ENCODE measurements around the gene ANKS3. TPM values are rescaled to one million over a fixed set of nuclear protein-coding genes. Genes with fewer than 3 reads are reported as not detected.

The ANKS3 gene
- total RNA-seq, 4 donors from 2014 or later = 9.4 to 22.7 (median 11.5) TPM

GRCh38 chr16:4691666-4692412 lies 42.2 kb downstream of the ANKS3 start:
- intact Hi-C loops (cut with DNase I) = loop anchor here (10.0 kb wide), 1 partner anchor 263 kb away; the partner anchor contains the start of gene SEC14L5
- TF ChIP-seq CTCF (IDR thresholded peaks at IDR 0.05) (no peak), POLR2A (IDR thresholded peaks at IDR 0.05) (no peak)
- DNase-seq = no peak
- Histone ChIP-seq H3K9me3 (no peaks in the 10 kb centered on the region), H3K4me3 (no peak overlapping the region), H3K4me1 (peaks cover 18 to 55% (median 25%) of the 10 kb centered on the region in 3 donors), H3K27me3 (no peaks in the 10 kb centered on the region), H3K27ac (no peak overlapping the region), H3K36me3 (peaks cover 5 to 62% (median 12%) of the 10 kb centered on the region in 3 donors)
- WGBS, 2 donors = 76 to 82% methylated on average over 3 to 4 of the region's 20 CpGs

- 63 to 65% methylated on average over 3 to 15 of the region's 19 CpGs for WGBS, 2 donors
- no peak for DNase-seq
- H3K9me3 ChIP-seq = no peaks in the 10 kb centered on the region
- intact Hi-C loops (cut with DNase I) = loop anchor here (10.0 kb wide), 1 partner anchor 264 kb away; the partner anchor contains the start of gene SEC14L5
- TF ChIP-seq CTCF (IDR thresholded peaks at IDR 0.05) (no peak), POLR2A (IDR thresholded peaks at IDR 0.05) (no peak)
- no peak overlapping the region for H3K4me3 ChIP-seq
- peaks cover 18 to 48% (median 25%) of the 10 kb centered on the region in 3 donors for H3K4me1 ChIP-seq
- H3K36me3 ChIP-seq = peaks cover 5 to 62% (median 7%) of the 10 kb centered on the region in 3 donors
- no peak overlapping the region for H3K27ac ChIP-seq
- no peaks in the 10 kb centered on the region for H3K27me3 ChIP-seq
Observed at GRCh38 chr16:4690946-4691665, 43.0 kb downstream of the ANKS3 start.

- Histone ChIP-seq H3K9me3 (no peaks in the 10 kb centered on the region), H3K4me3 (no peak overlapping the region), H3K27ac (no peak overlapping the region), H3K4me1 (peaks cover 16 to 38% (median 25%) of the 10 kb centered on the region in 3 donors), H3K36me3 (peaks cover 7 to 62% (median 14%) of the 10 kb centered on the region in 3 donors), H3K27me3 (no peaks in the 10 kb centered on the region)
- no peak for DNase-seq
- WGBS, 2 donors = 78 to 83% methylated on average over 19 to 27 of the region's 31 CpGs
- TF ChIP-seq POLR2A (IDR thresholded peaks at IDR 0.05) (no peak), CTCF (IDR thresholded peaks at IDR 0.05) (no peak)
- intact Hi-C loops (cut with DNase I) = loop anchor here (10.0 kb wide), 1 partner anchor 265 kb away; the partner anchor contains the start of gene SEC14L5
Observed at GRCh38 chr16:4689864-4690704, 44.0 kb downstream of the ANKS3 start.

DNA sequence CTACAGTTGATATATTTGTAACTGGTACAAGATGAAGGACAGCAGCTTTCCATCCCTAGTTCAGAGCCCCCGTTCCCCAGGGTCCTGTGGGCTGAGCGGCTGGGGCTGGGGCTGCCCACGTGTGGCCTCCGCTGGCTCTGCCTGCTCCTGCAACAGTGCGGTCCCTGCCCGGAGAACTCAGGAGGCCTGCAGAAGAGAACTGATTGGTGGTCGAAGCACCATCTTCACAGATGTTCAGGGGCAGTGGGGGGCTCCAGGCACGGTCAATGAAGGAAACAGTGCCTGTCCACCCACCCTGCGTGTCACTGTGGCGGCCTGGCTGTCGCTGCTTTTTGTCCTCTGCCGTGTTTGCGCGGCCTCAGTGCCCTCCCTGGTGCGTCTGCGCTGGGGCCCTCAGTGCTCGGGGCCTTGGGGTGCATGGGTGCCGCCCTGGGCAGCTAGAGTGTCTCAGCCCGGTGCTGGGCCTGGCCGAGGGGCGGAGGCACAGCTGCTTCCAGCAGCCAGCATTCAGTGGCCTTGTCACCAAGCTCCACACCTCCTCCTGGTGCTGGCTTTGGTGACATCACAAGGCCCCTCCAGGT lies 44.9 kb downstream of the ANKS3 start:
- no peak for DNase-seq
- 100% methylated on average over 1 of the region's 21 CpGs; no CpG with 5 or more reads in 1 of the 2 donors for WGBS, 2 donors
- Histone ChIP-seq H3K27me3 (no peaks in the 10 kb centered on the region), H3K27ac (no peak overlapping the region), H3K36me3 (peaks cover 10 to 67% (median 20%) of the 10 kb centered on the region in 3 donors), H3K4me3 (no peak overlapping the region), H3K4me1 (peaks cover 7 to 28% (median 17%) of the 10 kb centered on the region in 3 donors), H3K9me3 (no peaks in the 10 kb centered on the region)
- TF ChIP-seq POLR2A (IDR thresholded peaks at IDR 0.05) = no peak
- no peak for TF ChIP-seq CTCF (IDR thresholded peaks at IDR 0.05)
- intact Hi-C loops (cut with DNase I) = no loop called here
